Activated CD4-positive, alpha-beta memory T cell treated with anti-CD3 and anti-CD28 coated beads for 36 hours (primary cell): ENCODE data around the gene PVRIG. TPM values are rescaled to one million over a fixed set of nuclear protein-coding genes. Genes with fewer than 3 reads are reported as not detected.
A peak's percentile ranks its signal among the peaks of the same experiment; 100 is the strongest.
"Not testable (repeated sequence)": the region's sequence is repeated elsewhere in the genome, so short reads cannot be mapped to it uniquely, and the experiment has no call there.

Source experiments
- CTCF ChIA-PET: fragments of 350-600 bp; sonication (Branson Sonifier 250); formaldehyde crosslinking; loops from one replicate; lab custom pipeline; 2021; ENCODE audit warnings: antibody characterized with exemption, inconsistent platforms; lab: Charles Lee
- POLR2A ChIA-PET: fragments of 350-600 bp; sonication (Branson Sonifier 250); formaldehyde crosslinking; loops from one replicate; lab custom pipeline; 2021; ENCODE audit warnings: antibody characterized with exemption; lab: Charles Lee
- DNase-seq: peaks from one replicate; pipeline ENCODE4 v3.0.0-alpha.2; 2020
- H3K27ac Mint-ChIP-seq: one replicate; pipeline ENCODE4 v1.8.0; 2021; ENCODE audit warnings: mixed read lengths
- H3K27me3 Mint-ChIP-seq: one replicate; pipeline ENCODE4 v1.8.0; 2021; ENCODE audit warnings: mixed read lengths
- H3K36me3 Mint-ChIP-seq: one replicate; pipeline ENCODE4 v1.8.0; 2021; ENCODE audit warnings: mixed read lengths
- H3K4me1 Mint-ChIP-seq: one replicate; pipeline ENCODE4 v1.8.0; 2021; ENCODE audit warnings: low read depth, mixed read lengths
- H3K4me3 Mint-ChIP-seq: one replicate; pipeline ENCODE4 v1.8.0; 2021; ENCODE audit warnings: mild to moderate bottlenecking, mixed read lengths
- H3K9me3 Mint-ChIP-seq: one replicate; pipeline ENCODE4 v1.8.0; 2021; ENCODE audit warnings: mixed read lengths
- intact Hi-C: fragments of 100-400 bp; cut with micrococcal nuclease; formaldehyde crosslinking; loops from one replicate; pipeline ENCODE4 v1.15.1; 2023
- total RNA-seq, 2 experiments: library from RNA; stranded (reverse); gene quantifications; one replicate each; pipeline ENCODE4 v1.2.3, GENCODE V29; 2021

PVRIG gene
- total RNA-seq, 2 experiments from 2014 or later: 21.0 to 21.2 TPM

- no peaks in the 10 kb centered on the region for H3K36me3 Mint-ChIP-seq
- POLR2A ChIA-PET: interaction anchor here (1.0 kb wide), 1 partner anchor 13 kb away, joined by 3 read pairs; no protein-coding TSS in a partner anchor
- intact Hi-C loops: loop anchor here (1.0 kb wide), 1 partner anchor 9 kb away; no protein-coding TSS in a partner anchor
- H3K4me1 Mint-ChIP-seq: peaks cover 15% of the 10 kb centered on the region
- H3K27ac Mint-ChIP-seq: no peak overlapping the region
- CTCF ChIA-PET: interaction anchor here (1.0 to 2.4 kb wide), 2 partner anchors 10 to 68 kb away, joined by 5 to 8 read pairs; no protein-coding TSS in a partner anchor
- no peaks in the 10 kb centered on the region for H3K9me3 Mint-ChIP-seq
- no peaks in the 10 kb centered on the region for H3K27me3 Mint-ChIP-seq
- DNase-seq: no peak
- no peak overlapping the region for H3K4me3 Mint-ChIP-seq
Measured at GRCh38 chr7:100200693-100201092, 19.1 kb upstream of the PVRIG start.

DNA sequence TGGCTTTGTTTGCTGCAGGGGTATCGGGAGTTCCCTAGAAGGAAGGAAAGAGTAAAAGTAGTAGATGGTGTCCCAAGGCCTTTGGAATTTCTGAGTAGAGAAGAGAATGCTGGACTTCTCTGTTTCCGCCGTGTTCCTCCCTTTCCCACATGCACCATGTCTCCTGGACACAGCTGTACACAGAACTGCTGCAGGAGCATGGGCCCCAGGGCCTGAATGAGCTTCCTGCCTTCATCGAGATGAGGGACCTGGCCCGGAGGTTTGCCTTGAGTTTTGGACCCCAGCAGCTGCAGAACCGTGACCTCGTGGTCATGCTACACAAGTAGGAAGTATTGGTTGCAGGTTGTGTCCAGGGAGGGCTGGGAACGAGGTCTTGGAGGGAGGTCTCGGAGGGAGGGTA is 15.3 kb upstream of the PVRIG start:
- H3K27me3 Mint-ChIP-seq: no peaks in the 10 kb centered on the region
- H3K4me3 Mint-ChIP-seq: no peak overlapping the region
- H3K27ac Mint-ChIP-seq: no peak overlapping the region
- POLR2A ChIA-PET: no interaction called here
- CTCF ChIA-PET: no interaction called here
- H3K4me1 Mint-ChIP-seq: peaks cover 27% of the 10 kb centered on the region
- no peak for DNase-seq
- intact Hi-C loops: no loop called here
- no peaks in the 10 kb centered on the region for H3K36me3 Mint-ChIP-seq
- no peaks in the 10 kb centered on the region for H3K9me3 Mint-ChIP-seq

DNA sequence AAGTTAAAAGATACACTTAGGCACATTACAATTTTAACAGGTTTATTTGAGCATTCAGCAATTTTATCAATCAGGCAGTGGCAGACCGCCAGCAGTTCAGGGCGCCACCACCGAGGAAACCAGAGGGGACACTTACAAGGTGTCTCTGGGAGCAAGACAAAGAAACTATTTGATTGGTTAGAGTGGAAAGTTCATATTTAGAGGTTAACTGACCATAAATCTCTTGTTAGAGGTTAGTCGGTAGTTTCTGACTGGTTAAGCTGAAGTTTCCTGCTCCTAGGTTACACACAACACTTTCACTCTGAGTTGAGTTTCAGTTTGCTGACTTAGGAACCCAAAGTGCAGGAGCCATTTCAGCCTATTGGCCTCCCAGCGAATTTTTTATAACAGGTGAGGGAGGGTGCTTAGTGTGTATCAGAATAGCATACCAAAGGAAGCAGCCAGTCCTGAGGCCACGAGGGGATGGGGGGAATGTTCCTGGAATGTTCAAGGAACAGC is 10.8 kb upstream of the PVRIG start:
- H3K27me3 Mint-ChIP-seq: no peaks in the 10 kb centered on the region
- H3K36me3 Mint-ChIP-seq: peaks cover 3% of the 10 kb centered on the region
- no peaks in the 10 kb centered on the region for H3K9me3 Mint-ChIP-seq
- H3K27ac Mint-ChIP-seq: peak overlapping the region; percentile 76
- POLR2A ChIA-PET: interaction anchor here (0.5 to 1.0 kb wide), 2 partner anchors 10 to 119 kb away, joined by 3 to 4 read pairs; no protein-coding TSS in a partner anchor
- CTCF ChIA-PET: interaction anchor here (0.6 to 2.7 kb wide), 6 partner anchors 9 to 199 kb away, joined by 3 to 11 read pairs (median 4); no protein-coding TSS in a partner anchor
- intact Hi-C loops: loop anchor here (1.0 kb wide), 3 partner anchors 8 to 19 kb away; no protein-coding TSS in a partner anchor
- H3K4me1 Mint-ChIP-seq: peaks cover 43% of the 10 kb centered on the region
- DNase-seq: peak; percentile 80
- H3K4me3 Mint-ChIP-seq: peak overlapping the region; percentile 58

- CTCF ChIA-PET: interaction anchor here (0.6 to 2.7 kb wide), 5 partner anchors 9 to 80 kb away, joined by 3 to 11 read pairs (median 3); no protein-coding TSS in a partner anchor
- POLR2A ChIA-PET: interaction anchor here (1.0 kb wide), 1 partner anchor 10 kb away, joined by 3 read pairs; no protein-coding TSS in a partner anchor
- H3K27me3 Mint-ChIP-seq: no peaks in the 10 kb centered on the region
- peak overlapping the region; percentile 76 for H3K27ac Mint-ChIP-seq
- H3K4me3 Mint-ChIP-seq: peak overlapping the region; percentile 38
- peaks cover 3% of the 10 kb centered on the region for H3K36me3 Mint-ChIP-seq
- intact Hi-C loops: loop anchor here (1.0 kb wide), 3 partner anchors 8 to 19 kb away; no protein-coding TSS in a partner anchor
- DNase-seq: no peak
- H3K9me3 Mint-ChIP-seq: no peaks in the 10 kb centered on the region
- peaks cover 44% of the 10 kb centered on the region for H3K4me1 Mint-ChIP-seq
Measured at GRCh38 chr7:100209493-100209892, 10.3 kb upstream of the PVRIG start.

DNA sequence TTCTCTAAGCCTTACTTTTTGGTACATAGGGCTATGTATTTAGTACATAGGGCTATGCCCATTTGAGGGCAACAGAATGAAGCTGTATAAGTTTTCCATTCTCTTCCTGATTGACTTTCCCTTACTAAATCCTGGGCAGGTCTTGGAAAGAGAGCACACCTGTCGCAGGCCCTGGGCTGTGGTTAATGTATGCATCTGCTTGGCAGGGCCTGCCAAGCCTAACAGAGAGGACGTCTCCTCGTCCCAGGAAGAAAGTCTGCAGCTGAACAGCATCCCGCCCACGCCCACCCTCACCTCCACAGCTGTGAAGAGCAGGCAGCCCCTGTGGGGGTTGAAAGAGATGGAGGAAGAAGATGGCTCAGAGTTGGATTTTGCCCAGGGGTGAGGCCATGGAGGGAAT is 8.9 kb upstream of the PVRIG start:
- Mint-ChIP-seq H3K27ac (peak overlapping the region; percentile 34), H3K9me3 (no peaks in the 10 kb centered on the region), H3K36me3 (peaks cover 3% of the 10 kb centered on the region), H3K4me3 (no peak overlapping the region), H3K4me1 (peaks cover 51% of the 10 kb centered on the region), H3K27me3 (no peaks in the 10 kb centered on the region)
- DNase-seq: peak; percentile 37
- ChIA-PET CTCF (interaction anchor here (1.0 to 1.7 kb wide), 9 partner anchors 21 to 495 kb away, joined by 3 to 5 read pairs (median 4); no protein-coding TSS in a partner anchor), POLR2A (interaction anchor here (0.5 to 1.3 kb wide), 4 partner anchors 10 to 1124 kb away, joined by 3 to 4 read pairs (median 3); partner anchors contain the start of genes AP4M1 and MCM7)
- intact Hi-C loops: loop anchor here (5.0 kb wide), 1 partner anchor 196 kb away; no protein-coding TSS in a partner anchor

DNA sequence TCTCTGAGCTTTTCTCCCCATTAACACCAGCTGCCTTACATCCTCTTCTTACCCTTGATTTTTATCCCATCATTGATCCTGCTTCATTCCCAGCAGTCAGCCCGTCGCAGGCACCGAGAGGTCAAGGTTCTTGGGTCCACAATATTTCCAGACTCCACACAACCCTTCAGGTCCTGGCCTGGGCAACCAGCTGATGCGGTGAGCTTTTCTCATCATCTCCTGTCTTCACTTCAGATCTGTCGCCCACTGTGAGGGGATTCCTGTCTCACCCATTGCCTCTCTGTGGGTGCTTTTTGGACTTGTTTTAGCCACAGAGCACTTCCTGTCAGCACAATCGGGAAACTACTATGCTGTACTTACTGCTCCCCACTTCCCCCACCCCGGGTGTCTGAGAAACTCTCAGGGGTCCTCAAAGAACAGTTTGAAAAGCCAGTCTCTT is 8.4 kb upstream of the PVRIG start:
- H3K27ac Mint-ChIP-seq: peak overlapping the region; percentile 76
- peaks cover 3% of the 10 kb centered on the region for H3K36me3 Mint-ChIP-seq
- intact Hi-C loops: loop anchor here (5.0 kb wide), 1 partner anchor 196 kb away; no protein-coding TSS in a partner anchor
- no peaks in the 10 kb centered on the region for H3K9me3 Mint-ChIP-seq
- H3K27me3 Mint-ChIP-seq: no peaks in the 10 kb centered on the region
- H3K4me3 Mint-ChIP-seq: peak overlapping the region; percentile 60
- CTCF ChIA-PET: interaction anchor here (1.0 to 1.4 kb wide), 7 partner anchors 21 to 494 kb away, joined by 3 to 5 read pairs (median 4); no protein-coding TSS in a partner anchor
- DNase-seq: peak; percentile 73
- peaks cover 53% of the 10 kb centered on the region for H3K4me1 Mint-ChIP-seq
- POLR2A ChIA-PET: interaction anchor here (0.5 to 1.3 kb wide), 4 partner anchors 9 to 1123 kb away, joined by 3 to 4 read pairs (median 3); partner anchors contain the start of genes AP4M1 and MCM7

- H3K36me3 Mint-ChIP-seq: peaks cover 3% of the 10 kb centered on the region
- H3K27me3 Mint-ChIP-seq: no peaks in the 10 kb centered on the region
- no peak for DNase-seq
- H3K27ac Mint-ChIP-seq: no peak overlapping the region
- ChIA-PET POLR2A (no interaction called here), CTCF (interaction anchor here (0.6 to 1.1 kb wide), 2 partner anchors 23 to 80 kb away, joined by 3 to 4 read pairs; no protein-coding TSS in a partner anchor)
- no peaks in the 10 kb centered on the region for H3K9me3 Mint-ChIP-seq
- H3K4me3 Mint-ChIP-seq: no peak overlapping the region
- intact Hi-C loops: loop anchor here (5.0 kb wide), 1 partner anchor 195 kb away; no protein-coding TSS in a partner anchor
- peaks cover 64% of the 10 kb centered on the region for H3K4me1 Mint-ChIP-seq
Measured at GRCh38 chr7:100212631-100213286, 7.0 kb upstream of the PVRIG start.

DNA sequence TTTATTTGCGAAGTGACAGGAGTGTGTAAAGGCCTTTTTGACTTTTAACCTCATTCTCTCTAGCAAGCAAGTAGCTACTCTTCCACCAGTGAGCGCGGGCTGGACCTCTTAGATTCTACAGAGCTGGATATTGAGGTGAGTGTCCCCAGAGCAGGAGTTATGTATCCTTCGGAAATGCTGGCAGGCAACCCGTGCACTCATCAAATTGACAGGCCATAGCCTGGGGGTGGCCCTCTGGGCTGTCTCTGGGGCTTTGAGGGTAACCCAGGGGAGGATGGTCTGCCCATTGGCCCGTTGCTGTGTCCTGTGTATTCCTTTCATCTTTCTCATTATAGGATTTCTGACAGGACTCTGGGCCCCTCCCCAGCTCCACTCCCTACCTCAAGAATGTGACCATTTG is 6.1 kb upstream of the PVRIG start:
- peaks cover 4% of the 10 kb centered on the region for H3K36me3 Mint-ChIP-seq
- no peaks in the 10 kb centered on the region for H3K27me3 Mint-ChIP-seq
- no peak overlapping the region for H3K4me3 Mint-ChIP-seq
- H3K4me1 Mint-ChIP-seq: peaks cover 60% of the 10 kb centered on the region
- intact Hi-C loops: loop anchor here (1.0 to 5.0 kb wide), 2 partner anchors 72 to 194 kb away; no protein-coding TSS in a partner anchor
- ChIA-PET CTCF (interaction anchor here (0.9 to 1.1 kb wide), 2 partner anchors 23 to 81 kb away, joined by 3 to 4 read pairs; no protein-coding TSS in a partner anchor), POLR2A (no interaction called here)
- H3K9me3 Mint-ChIP-seq: no peaks in the 10 kb centered on the region
- H3K27ac Mint-ChIP-seq: no peak overlapping the region
- DNase-seq: no peak

- H3K4me3 Mint-ChIP-seq, H3K9me3 Mint-ChIP-seq, H3K27me3 Mint-ChIP-seq, POLR2A ChIA-PET: not testable (repeated sequence)
- H3K4me1 Mint-ChIP-seq: peaks cover 61% of the 10 kb centered on the region
- intact Hi-C loops: loop anchor here (1.0 to 5.0 kb wide), 2 partner anchors 73 to 193 kb away; no protein-coding TSS in a partner anchor
- H3K27ac Mint-ChIP-seq: peak overlapping the region; percentile 15
- peaks cover 10% of the 10 kb centered on the region for H3K36me3 Mint-ChIP-seq
- CTCF ChIA-PET: interaction anchor here (0.9 kb wide), 1 partner anchor 24 kb away, joined by 3 read pairs; no protein-coding TSS in a partner anchor
- peak; percentile 22 for DNase-seq
Measured at GRCh38 chr7:100214356-100214755, 5.4 kb upstream of the PVRIG start.

DNA sequence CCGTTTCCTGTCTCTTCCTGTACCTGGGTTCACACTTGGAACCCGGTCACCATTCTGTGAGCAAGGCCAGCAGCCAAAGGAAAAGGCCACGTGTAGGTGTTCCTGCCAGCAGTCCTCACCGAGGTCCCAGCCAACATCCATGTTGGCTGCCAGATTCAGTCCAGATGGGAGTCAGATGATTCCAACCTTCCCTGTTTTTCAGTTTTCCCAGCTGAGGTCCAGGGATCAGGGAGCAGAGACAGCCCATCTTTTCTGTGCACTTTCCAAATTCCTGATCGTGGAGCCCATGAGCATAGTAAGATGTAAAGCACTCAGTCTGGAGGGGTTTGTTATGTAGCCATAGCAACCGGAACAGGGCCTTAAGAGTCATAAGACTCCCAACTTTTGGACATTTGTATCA is 3.9 kb upstream of the PVRIG start:
- intact Hi-C loops: loop anchor here (2.0 kb wide), 1 partner anchor 83 kb away; no protein-coding TSS in a partner anchor
- ChIA-PET CTCF (interaction anchor here (1.5 to 4.1 kb wide), 2 partner anchors 26 to 84 kb away, joined by 9 to 43 read pairs; no protein-coding TSS in a partner anchor), POLR2A (interaction anchor here (0.6 kb wide), 1 partner anchor 129 kb away, joined by 3 read pairs; no protein-coding TSS in a partner anchor)
- Mint-ChIP-seq H3K27me3 (no peaks in the 10 kb centered on the region), H3K27ac (peak overlapping the region; percentile 46), H3K9me3 (no peaks in the 10 kb centered on the region), H3K4me1 (peaks cover 49% of the 10 kb centered on the region), H3K4me3 (no peak overlapping the region), H3K36me3 (peaks cover 22% of the 10 kb centered on the region)
- no peak for DNase-seq

DNA sequence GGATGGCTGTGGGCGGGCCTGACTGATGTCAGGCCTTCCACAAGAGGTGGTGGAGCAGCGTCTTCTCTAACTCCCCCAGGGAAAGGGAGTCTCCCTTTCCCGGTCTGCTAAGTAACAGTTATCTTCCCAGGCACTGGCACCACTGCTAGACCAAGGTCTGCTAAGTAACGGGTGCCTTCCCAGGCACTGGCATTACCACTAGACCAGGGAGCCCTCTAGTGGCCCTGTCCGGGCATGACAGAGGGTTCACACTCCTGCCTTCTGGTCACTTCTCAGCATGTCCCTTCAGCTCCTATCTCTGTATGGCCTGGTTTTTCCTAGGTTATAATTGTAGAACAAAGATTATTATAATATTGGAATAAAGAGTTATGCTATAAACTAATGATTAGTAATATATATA is 1.8 kb upstream of the PVRIG start:
- H3K9me3 Mint-ChIP-seq, POLR2A ChIA-PET, H3K27me3 Mint-ChIP-seq: not testable (repeated sequence)
- Mint-ChIP-seq H3K4me1 (peaks cover 48% of the 10 kb centered on the region), H3K4me3 (peak overlapping the region; percentile 74), H3K27ac (peak overlapping the region; percentile 96), H3K36me3 (peaks cover 37% of the 10 kb centered on the region)
- peak; percentile 90 for DNase-seq
- CTCF ChIA-PET: interaction anchor here (0.6 to 4.1 kb wide), 15 partner anchors 8 to 135 kb away, joined by 3 to 43 read pairs (median 4); partner anchors contain the start of genes GAL3ST4 and LAMTOR4
- intact Hi-C loops: loop anchor here (1.0 to 2.0 kb wide), 3 partner anchors 9 to 85 kb away; no protein-coding TSS in a partner anchor
